Pancreas (tissue), 10 donors: ENCODE data around the gene KAZN. TPM values are rescaled to one million over a fixed set of nuclear protein-coding genes. Genes with fewer than 3 reads are reported as not detected.

Experiments
- ATAC-seq, 4 donors: fragments of 200-7000 bp; cut with Tn5 transposase; one replicate each; pipeline versions ENCODE4 v1.8.0 to v1.9.1; 2020; ENCODE audit warnings: mild to moderate bottlenecking in 4 of 4, moderate library complexity in 4 of 4
- DNase-seq, 6 donors: peaks; one replicate each; pipeline ENCODE4 v3.0.0-alpha.2; 2020
- FAIRE-seq: peaks from 2 replicates; lab custom pipeline; 2012; peaks lifted over from hg19 to GRCh38; lab: Jason Lieb, UNC
- H3K27ac ChIP-seq, 4 donors: fragments of 200-600 bp; sonication (generic); 1 replicate in 3 of 4; 2 replicates in 1 of 4; pipeline versions ENCODE4 v1.5.0 to v1.8.0; 2020
- H3K27me3 ChIP-seq, 4 donors: fragments of 200-600 bp; one replicate each; pipeline ENCODE4 v1.8.0; 2021
- H3K36me3 ChIP-seq, 3 donors: fragments of 200-600 bp; sonication (generic) in 1 of 3; one replicate each; pipeline versions ENCODE4 v1.5.0 to v1.8.0; 2020 to 2021
- H3K4me1 ChIP-seq, 3 donors: fragments of 200-600 bp; one replicate each; pipeline ENCODE4 v1.8.0; 2021
- H3K4me3 ChIP-seq, 4 donors: fragments of 200-600 bp; sonication (generic) in 2 of 4; one replicate each; pipeline versions ENCODE4 v1.5.0 to v1.8.0; 2020 to 2021
- H3K9me3 ChIP-seq, 4 donors: fragments of 200-600 bp; one replicate each; pipeline ENCODE4 v1.8.0; 2021
- CTCF ChIP-seq, 4 donors: fragments of 200-600 bp; sonication (generic) in 3 of 4; IDR thresholded peaks; one replicate each; pipeline versions ENCODE4 v1.5.0 to v1.8.0; 2021; ENCODE audit warnings: antibody characterized with exemption in 4 of 4
- WGBS, 2 donors: extraction: QIAGEN DNeasy Blood & Tissue Kit; methylation state at CpG; one replicate each; pipeline ENCODE4 v1.1.7; 2013; 5-methylcytosine and 5-hydroxymethylcytosine counted together
- intact Hi-C, 3 donors: fragments of 100-400 bp; cut with DNase I; formaldehyde crosslinking; loops; one replicate each; pipeline versions ENCODE4 v1.11.1 to v1.14.2; 2022
- polyA plus RNA-seq, 2 donors: library from polyadenylated mRNA; stranded (reverse); fragments of 200-250 nt; gene quantifications; one replicate each; pipeline ENCODE4 v1.2.3, GENCODE V29; 2013
- total RNA-seq, 6 donors: library from RNA; stranded (reverse); fragmentation: NEBNext Ultra II Directional in 4 of 6; extraction: Animal tissue kit (Norgen Biotek cat#: 25700) in 4 of 6; gene quantifications; one replicate each; pipeline versions ENCODE4 v1.2.1 to v1.2.4, GENCODE V29; 2021 to 2023
- donor health status: healthy with polysubstance abuse.
- donor health status: DM: no; HTN: no; CAD: no; lungs with moderate emphysema.
- donor health status: DM: no; HTN: no; CAD: no.
- donor health status: control.
- donor health status: control.
- donor health status: Bipolar disorder and iron deficiency.
- donor health status: DM: yes; HTN: yes; CAD: no.
- donor health status: DM: no; HTN: no; CAD: no.
- donor health status: DM: no; HTN: no; CAD: no.
- donor health status: DM: yes; HTN: yes; CAD: no.

Gene KAZN
- total and polyA plus RNA-seq, 8 donors, result 2.4 to 6.0 (median 4.1) TPM

- DNase-seq (no peak), FAIRE-seq (no peak), ATAC-seq (no peak)
- Histone ChIP-seq H3K27me3 (no peaks in the 10 kb centered on the region), H3K36me3 (no peaks in the 10 kb centered on the region), H3K4me1 (no peaks in the 10 kb centered on the region), H3K27ac (no peak overlapping the region), H3K9me3 (no peaks in the 10 kb centered on the region), H3K4me3 (no peak overlapping the region)
- TF ChIP-seq CTCF (IDR thresholded peaks at IDR 0.05), result no peak
- 71 to 76% methylated on average over 12 of the region's 12 CpGs for WGBS, 2 donors
- intact Hi-C loops, result no loop called here
These were observed 399.3 kb downstream of the KAZN start for GRCh38 chr1:14997646-14998276.

- DNase-seq (no peak), ATAC-seq (no peak), FAIRE-seq (no peak)
- Histone ChIP-seq H3K4me1 (no peaks in the 10 kb centered on the region), H3K4me3 (no peak overlapping the region), H3K27ac (no peak overlapping the region), H3K27me3 (no peaks in the 10 kb centered on the region), H3K9me3 (no peaks in the 10 kb centered on the region), H3K36me3 (no peaks in the 10 kb centered on the region)
- 69 to 75% methylated on average over 10 of the region's 10 CpGs for WGBS, 2 donors
- intact Hi-C loops, result no loop called here
- TF ChIP-seq CTCF (IDR thresholded peaks at IDR 0.05), result no peak
These were observed 401.0 kb downstream of the KAZN start for GRCh38 chr1:14999441-14999840.

- DNase-seq (no peak), FAIRE-seq (no peak), ATAC-seq (no peak)
- H3K36me3 ChIP-seq, result no peaks in the 10 kb centered on the region
- H3K4me1 ChIP-seq, result no peaks in the 10 kb centered on the region
- H3K27me3 ChIP-seq, result no peaks in the 10 kb centered on the region
- no peaks in the 10 kb centered on the region for H3K9me3 ChIP-seq
- no peak for TF ChIP-seq CTCF (IDR thresholded peaks at IDR 0.05)
- intact Hi-C loops, result no loop called here
- no peak overlapping the region for H3K27ac ChIP-seq
- no peak overlapping the region for H3K4me3 ChIP-seq
- 92 to 94% methylated on average over 4 of the region's 4 CpGs for WGBS, 2 donors
These were observed 401.5 kb downstream of the KAZN start for GRCh38 chr1:15000030-15000429.

- ATAC-seq, result no peak
- no peak for TF ChIP-seq CTCF (IDR thresholded peaks at IDR 0.05)
- H3K36me3 ChIP-seq, result no peaks in the 10 kb centered on the region
- H3K4me3 ChIP-seq, result no peak overlapping the region
- 92 to 96% methylated on average over 9 of the region's 9 CpGs for WGBS, 2 donors
- no peaks in the 10 kb centered on the region for H3K9me3 ChIP-seq
- H3K27me3 ChIP-seq, result no peaks in the 10 kb centered on the region
- intact Hi-C loops, result no loop called here
- FAIRE-seq, result no peak
- no peak overlapping the region for H3K27ac ChIP-seq
- no peak for DNase-seq
- no peaks in the 10 kb centered on the region for H3K4me1 ChIP-seq
These were observed 402.2 kb downstream of the KAZN start for GRCh38 chr1:15000671-15001070.

GRCh38 chr1:15001317-15001915 is 402.9 kb downstream of the KAZN start:
- Histone ChIP-seq H3K4me3 (no peak overlapping the region), H3K9me3 (no peaks in the 10 kb centered on the region), H3K36me3 (no peaks in the 10 kb centered on the region), H3K27me3 (no peaks in the 10 kb centered on the region), H3K4me1 (no peaks in the 10 kb centered on the region), H3K27ac (no peak overlapping the region)
- no peak for FAIRE-seq
- intact Hi-C loops, result no loop called here
- DNase-seq, result no peak
- no peak for TF ChIP-seq CTCF (IDR thresholded peaks at IDR 0.05)
- ATAC-seq, result no peak
- 86 to 87% methylated on average over 11 to 12 of the region's 12 CpGs for WGBS, 2 donors
